T-helper 17 cell (primary cell): ENCODE data around the gene PRDX6. TPM values are rescaled to one million over a fixed set of nuclear protein-coding genes. Genes with fewer than 3 reads are reported as not detected.
"Not testable (repeated sequence)": the region's sequence is repeated elsewhere in the genome, so short reads cannot be mapped to it uniquely, and the experiment has no call there.

Experiments used
- ATAC-seq: fragments of 150-1000 bp; cut with Tn5 transposase; 2 replicates; pipeline ENCODE4 v1.10.0; 2021; ENCODE audit warnings: mild to moderate bottlenecking, moderate library complexity
- DNase-seq, 3 donors: peaks; one replicate each; pipeline versions ENCODE4 v3.0.0 to v3.0.0-alpha.2; 2020 to 2021
- H3K9me3 ChIP-seq: one replicate; pipeline ENCODE4 v1.7.0; 2013; ENCODE audit warnings: low read length, mild to moderate bottlenecking; ENCODE audit not compliant: control insufficient read depth, poor library complexity, severe bottlenecking
- H3K27ac Mint-ChIP-seq: one replicate; pipeline ENCODE4 v1.8.0; 2022; ENCODE audit warnings: mild to moderate bottlenecking, moderate library complexity, mixed read lengths
- H3K27me3 Mint-ChIP-seq: one replicate; pipeline ENCODE4 v1.8.0; 2022; ENCODE audit warnings: mixed read lengths
- H3K36me3 Mint-ChIP-seq: one replicate; pipeline ENCODE4 v1.8.0; 2022; ENCODE audit warnings: low read depth, mixed read lengths
- H3K4me1 Mint-ChIP-seq: one replicate; pipeline ENCODE4 v1.8.0; 2022; ENCODE audit warnings: mild to moderate bottlenecking, mixed read lengths
- H3K4me3 Mint-ChIP-seq: one replicate; pipeline ENCODE4 v1.8.0; 2022; ENCODE audit warnings: mild to moderate bottlenecking, moderate library complexity, mixed read lengths
- total RNA-seq, 4 donors: library from RNA in 2 of 4; stranded (reverse) in 2 of 4; gene quantifications; one replicate each; pipeline ENCODE4 v1.2.3 and lab custom pipeline; 2022 to 2026

PRDX6 gene
- total RNA-seq, 2 donors from 2014 or later = 66.4 to 125 TPM

DNA sequence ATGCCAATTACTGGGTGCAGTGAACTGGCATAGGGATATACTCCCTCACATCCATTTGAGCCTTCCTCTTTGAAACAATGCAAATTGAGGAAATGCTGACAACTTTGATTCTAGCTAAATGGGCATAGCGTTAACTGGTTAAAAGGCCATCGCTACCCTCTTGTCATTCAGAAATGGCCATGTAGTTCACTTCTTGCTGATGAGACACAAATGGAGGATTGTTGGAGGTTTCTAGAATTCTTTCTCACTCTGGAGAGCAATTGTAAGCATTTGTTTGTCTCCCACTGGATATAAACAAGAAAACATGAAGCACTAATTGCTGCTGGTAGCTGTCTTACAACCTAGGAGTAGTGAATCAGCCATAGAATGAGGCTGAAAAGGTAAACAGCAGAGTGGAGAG, 14.4 kb downstream of the PRDX6 start:
- Mint-ChIP-seq H3K4me1 (peaks cover 3% of the 10 kb centered on the region), H3K36me3 (peaks cover 4% of the 10 kb centered on the region), H3K27ac (no peak overlapping the region), H3K27me3 (no peaks in the 10 kb centered on the region), H3K4me3 (no peak overlapping the region)
- ATAC-seq (no peak), DNase-seq (no peak)
- H3K9me3 ChIP-seq = no peaks in the 10 kb centered on the region

DNA sequence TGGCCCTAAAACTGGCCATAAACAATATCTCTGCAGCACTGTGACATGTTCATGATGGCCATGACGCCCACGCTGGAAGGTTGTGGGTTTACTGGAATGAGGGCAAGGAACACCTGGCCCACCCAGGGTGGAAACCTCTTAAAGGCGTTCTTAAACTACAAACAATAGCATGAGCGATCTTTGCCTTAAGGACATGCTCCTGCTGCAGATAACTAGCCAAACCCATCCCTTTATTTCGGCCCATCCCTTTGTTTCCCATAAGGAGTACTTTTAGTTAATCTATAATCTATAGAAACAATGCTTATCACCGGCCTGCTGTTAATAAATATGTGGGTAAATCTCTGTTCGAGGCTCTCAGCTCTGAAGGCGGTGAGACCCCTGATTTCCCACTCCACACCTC, 16.0 kb downstream of the PRDX6 start:
- ATAC-seq, H3K36me3 Mint-ChIP-seq, H3K9me3 ChIP-seq, H3K27ac Mint-ChIP-seq, H3K27me3 Mint-ChIP-seq, DNase-seq, H3K4me1 Mint-ChIP-seq, H3K4me3 Mint-ChIP-seq: not testable (repeated sequence)

GRCh38 chr1:173495609-173496267, 18.6 kb downstream of the PRDX6 start:
- H3K27me3 Mint-ChIP-seq = no peaks in the 10 kb centered on the region
- H3K36me3 Mint-ChIP-seq = no peaks in the 10 kb centered on the region
- H3K4me3 Mint-ChIP-seq = no peak overlapping the region
- H3K27ac Mint-ChIP-seq = no peak overlapping the region
- H3K9me3 ChIP-seq = no peaks in the 10 kb centered on the region
- no peak for DNase-seq
- no peak for ATAC-seq
- no peaks in the 10 kb centered on the region for H3K4me1 Mint-ChIP-seq

DNA sequence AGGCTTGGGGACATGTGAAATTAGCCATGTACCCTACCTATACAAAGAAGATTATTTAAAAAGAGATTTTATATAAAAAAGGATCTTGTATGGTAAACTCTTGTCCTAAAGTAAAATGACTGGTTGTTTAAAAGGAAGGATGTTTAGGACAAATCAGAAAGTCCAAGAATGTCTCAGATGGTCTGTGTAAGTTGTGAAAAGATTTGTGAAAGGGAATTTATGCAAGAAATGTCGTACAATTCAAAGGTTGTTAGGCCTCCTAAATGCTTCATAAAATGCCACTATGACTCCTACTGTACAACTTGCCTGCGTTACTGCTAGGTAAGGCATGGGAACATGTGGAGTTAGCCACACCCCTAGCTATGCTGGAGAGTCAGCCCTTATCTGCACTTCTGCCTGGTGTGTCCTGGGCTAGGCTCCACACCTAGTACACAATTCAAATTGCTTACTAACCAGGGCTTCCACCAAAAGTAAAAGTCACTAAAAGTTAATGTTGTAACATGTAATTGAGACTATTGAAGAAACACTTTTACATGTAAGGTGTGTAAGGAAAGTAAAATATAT, 19.7 kb downstream of the PRDX6 start:
- ATAC-seq = no peak
- no peak overlapping the region for H3K27ac Mint-ChIP-seq
- no peaks in the 10 kb centered on the region for H3K9me3 ChIP-seq
- H3K36me3 Mint-ChIP-seq = no peaks in the 10 kb centered on the region
- no peaks in the 10 kb centered on the region for H3K27me3 Mint-ChIP-seq
- no peaks in the 10 kb centered on the region for H3K4me1 Mint-ChIP-seq
- DNase-seq = no peak
- H3K4me3 Mint-ChIP-seq = no peak overlapping the region

GRCh38 chr1:173499729-173500128, 22.6 kb downstream of the PRDX6 start:
- no peak for ATAC-seq
- no peaks in the 10 kb centered on the region for H3K36me3 Mint-ChIP-seq
- DNase-seq = no peak
- H3K4me1 Mint-ChIP-seq = no peaks in the 10 kb centered on the region
- H3K4me3 Mint-ChIP-seq = no peak overlapping the region
- H3K27me3 Mint-ChIP-seq = peaks cover 9% of the 10 kb centered on the region
- no peaks in the 10 kb centered on the region for H3K9me3 ChIP-seq
- H3K27ac Mint-ChIP-seq = no peak overlapping the region

- no peak overlapping the region for H3K27ac Mint-ChIP-seq
- DNase-seq (no peak), ATAC-seq (no peak)
- peaks cover 2% of the 10 kb centered on the region for H3K4me1 Mint-ChIP-seq
- H3K4me3 Mint-ChIP-seq = no peak overlapping the region
- no peaks in the 10 kb centered on the region for H3K36me3 Mint-ChIP-seq
- no peaks in the 10 kb centered on the region for H3K9me3 ChIP-seq
- H3K27me3 Mint-ChIP-seq = peaks cover 9% of the 10 kb centered on the region
Measured at GRCh38 chr1:173502104-173502503, 25.0 kb downstream of the PRDX6 start.

DNA sequence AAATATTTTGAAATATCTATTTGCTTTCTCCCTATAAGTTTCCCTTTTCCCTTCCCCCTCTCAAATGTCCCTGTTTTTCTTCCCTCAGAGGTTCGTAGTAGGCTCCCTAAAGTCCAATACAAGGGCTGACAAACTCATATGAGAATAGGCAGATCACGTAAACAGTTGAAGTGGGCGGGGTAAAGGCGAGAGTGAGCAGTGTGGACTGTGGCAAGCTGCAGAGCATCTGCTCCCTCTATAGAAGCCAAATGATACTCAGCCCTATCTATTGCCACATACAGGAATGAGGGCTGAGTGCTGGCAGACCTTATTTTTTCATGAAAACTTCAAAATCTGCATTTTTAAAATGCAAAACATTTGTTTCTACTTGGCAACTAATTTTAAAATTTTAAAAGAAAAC, 26.3 kb downstream of the PRDX6 start:
- no peak overlapping the region for H3K27ac Mint-ChIP-seq
- DNase-seq (no peak), ATAC-seq (no peak)
- H3K4me3 Mint-ChIP-seq = no peak overlapping the region
- no peaks in the 10 kb centered on the region for H3K36me3 Mint-ChIP-seq
- H3K27me3 Mint-ChIP-seq = peaks cover 9% of the 10 kb centered on the region
- H3K9me3 ChIP-seq = no peaks in the 10 kb centered on the region
- peaks cover 2% of the 10 kb centered on the region for H3K4me1 Mint-ChIP-seq

DNA sequence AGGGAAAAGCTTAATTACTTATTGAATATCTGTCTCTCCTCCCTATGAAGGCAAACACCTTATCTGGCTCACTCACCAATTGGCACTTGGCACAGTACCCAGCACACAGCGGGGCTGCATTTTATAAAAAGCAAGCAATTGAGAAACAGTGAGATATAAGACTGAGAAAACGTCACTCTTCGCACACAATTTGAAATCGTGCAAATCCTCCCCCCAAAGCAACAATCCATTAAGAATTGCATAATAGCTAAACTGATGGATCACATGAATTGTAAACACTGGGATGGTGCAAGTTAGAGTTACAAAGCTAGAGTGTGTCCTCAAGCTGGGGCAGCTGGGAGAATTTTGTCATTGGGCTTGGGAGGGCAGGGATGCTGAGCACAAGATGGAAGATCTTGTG, 27.1 kb downstream of the PRDX6 start:
- Mint-ChIP-seq H3K4me1 (peaks cover 4% of the 10 kb centered on the region), H3K27me3 (peaks cover 9% of the 10 kb centered on the region), H3K36me3 (no peaks in the 10 kb centered on the region), H3K27ac (no peak overlapping the region), H3K4me3 (no peak overlapping the region)
- H3K9me3 ChIP-seq = no peaks in the 10 kb centered on the region
- no peak for DNase-seq
- no peak for ATAC-seq

GRCh38 chr1:173505391-173505790, 28.3 kb downstream of the PRDX6 start:
- Mint-ChIP-seq H3K4me1 (peaks cover 4% of the 10 kb centered on the region), H3K4me3 (no peak overlapping the region), H3K36me3 (no peaks in the 10 kb centered on the region), H3K27me3 (peaks cover 9% of the 10 kb centered on the region), H3K27ac (no peak overlapping the region)
- H3K9me3 ChIP-seq = no peaks in the 10 kb centered on the region
- ATAC-seq (no peak), DNase-seq (no peak)

DNA sequence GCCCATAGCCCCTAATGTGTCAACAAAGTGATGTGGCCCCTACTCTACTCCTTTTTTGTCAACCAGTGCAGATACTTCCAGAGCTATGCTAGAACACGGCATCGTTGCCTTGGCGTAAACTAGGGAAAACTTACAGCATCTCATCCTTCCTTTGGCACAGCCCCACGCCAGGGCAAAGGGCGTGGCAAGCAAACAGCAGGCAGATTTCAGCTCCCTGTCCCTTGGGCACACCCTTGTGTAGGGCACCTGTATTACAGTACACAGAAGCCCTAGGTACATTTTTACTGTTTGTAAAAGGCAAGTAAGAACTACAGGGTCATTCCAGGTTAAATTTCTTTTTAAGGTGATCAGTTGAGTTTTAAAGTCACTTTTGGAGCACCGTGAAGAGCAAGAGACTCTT, 29.3 kb downstream of the PRDX6 start:
- Mint-ChIP-seq H3K27me3 (peaks cover 9% of the 10 kb centered on the region), H3K4me1 (peaks cover 4% of the 10 kb centered on the region), H3K36me3 (no peaks in the 10 kb centered on the region), H3K27ac (no peak overlapping the region), H3K4me3 (no peak overlapping the region)
- ATAC-seq (no peak), DNase-seq (no peak)
- no peaks in the 10 kb centered on the region for H3K9me3 ChIP-seq

- H3K9me3 ChIP-seq = no peaks in the 10 kb centered on the region
- H3K27me3 Mint-ChIP-seq = peaks cover 9% of the 10 kb centered on the region
- no peak overlapping the region for H3K4me3 Mint-ChIP-seq
- ATAC-seq (no peak), DNase-seq (no peak)
- H3K4me1 Mint-ChIP-seq = peaks cover 4% of the 10 kb centered on the region
- H3K27ac Mint-ChIP-seq = no peak overlapping the region
- H3K36me3 Mint-ChIP-seq = no peaks in the 10 kb centered on the region
Measured at GRCh38 chr1:173507205-173507846, 30.2 kb downstream of the PRDX6 start.

DNA sequence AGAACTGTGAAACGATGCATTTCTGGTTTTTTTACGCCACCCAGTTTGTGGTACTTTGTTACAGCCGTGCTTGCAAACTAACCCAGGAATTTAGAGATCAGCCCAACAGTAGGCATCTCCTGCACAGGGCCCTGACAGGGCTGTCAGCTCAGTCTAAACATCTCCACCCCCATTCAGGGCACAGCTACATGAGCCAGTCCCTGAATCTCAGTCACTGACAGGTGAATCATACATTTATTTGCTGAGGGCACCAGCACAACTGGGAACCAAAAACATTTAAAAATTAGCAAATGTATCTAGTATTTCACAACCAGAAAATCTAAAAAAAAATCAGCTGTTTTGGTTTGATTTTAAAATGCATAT, 30.7 kb downstream of the PRDX6 start:
- Mint-ChIP-seq H3K27ac (no peak overlapping the region), H3K27me3 (peaks cover 9% of the 10 kb centered on the region), H3K4me3 (no peak overlapping the region), H3K36me3 (no peaks in the 10 kb centered on the region), H3K4me1 (peaks cover 4% of the 10 kb centered on the region)
- H3K9me3 ChIP-seq = no peaks in the 10 kb centered on the region
- DNase-seq = no peak
- ATAC-seq = no peak

DNA sequence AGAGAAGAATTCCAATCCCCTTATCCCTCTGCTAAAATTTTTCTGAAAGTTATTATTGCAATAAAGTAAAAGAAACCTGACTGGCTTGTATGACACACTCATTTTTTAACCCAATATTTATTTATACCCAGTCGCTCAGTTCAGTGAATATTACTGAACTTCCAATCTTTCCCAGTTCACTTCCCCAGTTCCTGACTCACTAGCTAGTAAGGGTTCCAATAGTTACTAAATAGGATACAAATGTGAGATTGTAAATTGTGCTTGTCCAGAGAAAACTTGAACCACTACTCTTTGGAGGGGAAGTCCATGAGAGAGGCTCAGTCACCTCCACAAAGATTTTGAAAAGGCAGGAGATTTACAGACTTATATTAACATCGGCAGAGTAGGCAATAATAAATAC, 31.4 kb downstream of the PRDX6 start:
- Mint-ChIP-seq H3K4me1 (peaks cover 4% of the 10 kb centered on the region), H3K27me3 (peaks cover 5% of the 10 kb centered on the region), H3K27ac (no peak overlapping the region), H3K36me3 (no peaks in the 10 kb centered on the region), H3K4me3 (no peak overlapping the region)
- ATAC-seq = no peak
- DNase-seq = no peak
- no peaks in the 10 kb centered on the region for H3K9me3 ChIP-seq

DNA sequence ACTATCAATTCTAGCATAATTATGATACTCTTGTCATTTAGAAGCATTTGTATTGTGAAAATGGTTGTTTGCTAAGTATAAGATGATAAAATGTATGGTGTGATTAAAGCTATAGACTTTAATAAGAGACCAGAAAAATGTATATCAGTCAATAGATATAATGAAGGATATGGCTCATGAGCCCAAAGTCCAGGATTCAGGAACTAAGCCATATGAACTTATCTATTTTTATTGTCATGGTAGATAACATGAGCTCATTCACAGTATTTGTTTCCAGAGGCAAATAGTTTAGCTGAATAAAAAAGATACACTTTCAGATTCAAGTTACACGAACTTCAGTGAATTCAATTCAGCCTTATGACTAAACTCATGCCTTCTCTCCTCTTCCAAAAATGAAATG, 32.7 kb downstream of the PRDX6 start:
- Mint-ChIP-seq H3K4me1 (peaks cover 4% of the 10 kb centered on the region), H3K27me3 (no peaks in the 10 kb centered on the region), H3K4me3 (no peak overlapping the region), H3K36me3 (no peaks in the 10 kb centered on the region), H3K27ac (no peak overlapping the region)
- DNase-seq (no peak), ATAC-seq (no peak)
- H3K9me3 ChIP-seq = no peaks in the 10 kb centered on the region
